NCI-H524 (cell line): ENCODE results near the gene OLFM1.

Experiments
- DNase-seq, 2 experiments: peaks; one replicate each; lab custom pipeline; 2025; lab: John Stamatoyannopoulos, UW

Gene OLFM1

DNA sequence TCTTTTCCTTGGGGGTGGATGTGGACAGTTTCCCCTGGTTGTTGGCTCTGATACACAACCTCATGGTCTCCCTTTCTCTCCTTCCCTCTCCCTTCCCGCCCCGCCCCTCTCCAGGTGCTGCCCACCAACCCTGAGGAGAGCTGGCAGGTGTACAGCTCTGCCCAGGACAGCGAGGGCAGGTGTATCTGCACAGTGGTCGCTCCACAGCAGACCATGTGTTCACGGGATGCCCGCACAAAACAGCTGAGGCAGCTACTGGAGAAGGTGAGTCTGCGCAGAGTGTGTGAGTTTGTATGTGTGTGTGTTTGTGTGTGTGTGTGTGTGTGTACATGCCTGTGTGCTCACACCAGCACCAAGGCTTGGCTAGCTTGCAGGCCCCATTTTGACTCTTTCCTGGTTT is 2.6 kb downstream of the OLFM1 start:
- no peak for DNase-seq

DNA sequence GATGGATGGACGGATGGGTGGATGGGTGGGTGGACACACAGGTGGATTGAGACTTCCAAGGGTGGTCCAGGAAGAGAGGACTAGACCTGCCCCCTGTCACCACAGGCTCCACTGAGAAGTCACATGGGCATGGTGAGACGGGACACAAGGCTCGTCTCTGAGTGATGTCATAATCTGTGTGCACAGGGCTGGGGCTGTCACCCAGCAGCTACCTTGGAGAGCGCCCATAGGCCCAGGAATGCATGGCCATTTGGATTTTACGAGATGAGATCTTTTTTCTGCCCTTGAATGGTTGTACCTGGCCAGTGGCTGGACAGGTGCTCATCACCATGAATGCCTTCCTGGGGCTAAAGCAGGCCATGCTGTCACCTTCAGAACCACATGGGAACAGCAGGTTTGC is 3.1 kb downstream of the OLFM1 start:
- DNase-seq, result no peak

DNA sequence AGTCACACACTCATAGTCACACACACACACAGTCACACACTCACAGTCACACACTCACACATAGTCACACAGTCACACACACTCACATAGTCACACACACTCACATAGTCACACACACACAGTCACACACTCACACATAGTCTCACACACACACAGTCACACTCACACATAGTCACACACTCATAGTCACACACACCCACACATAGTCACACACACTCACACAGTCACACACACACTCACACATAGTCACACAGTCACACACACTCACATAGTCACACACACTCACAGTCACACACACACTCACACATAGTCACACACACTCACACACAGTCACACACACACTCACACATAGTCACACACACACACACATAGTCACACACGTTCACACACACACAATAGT is 4.1 kb downstream of the OLFM1 start:
- DNase-seq, result no peak

DNA sequence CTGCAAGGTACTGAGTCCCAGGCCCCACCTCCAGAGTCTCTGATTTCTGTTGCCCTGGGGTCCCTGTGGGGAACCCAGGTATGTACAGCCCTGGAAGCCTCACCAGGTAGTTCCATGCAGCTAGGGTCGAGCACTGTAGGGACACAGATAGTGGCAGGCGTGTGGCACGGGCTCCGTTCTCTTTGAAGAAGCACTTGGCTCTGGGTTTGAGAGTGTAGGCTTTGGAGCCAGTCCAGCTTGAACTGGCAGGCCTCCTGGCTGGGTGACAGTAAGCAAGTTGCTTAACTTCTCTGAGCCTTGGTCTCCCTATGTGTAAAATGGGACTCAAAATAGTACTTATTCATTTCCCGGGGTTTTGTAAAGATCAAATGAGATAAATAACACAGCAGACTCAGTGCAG is 5.6 kb downstream of the OLFM1 start:
- DNase-seq, result no peak

DNA sequence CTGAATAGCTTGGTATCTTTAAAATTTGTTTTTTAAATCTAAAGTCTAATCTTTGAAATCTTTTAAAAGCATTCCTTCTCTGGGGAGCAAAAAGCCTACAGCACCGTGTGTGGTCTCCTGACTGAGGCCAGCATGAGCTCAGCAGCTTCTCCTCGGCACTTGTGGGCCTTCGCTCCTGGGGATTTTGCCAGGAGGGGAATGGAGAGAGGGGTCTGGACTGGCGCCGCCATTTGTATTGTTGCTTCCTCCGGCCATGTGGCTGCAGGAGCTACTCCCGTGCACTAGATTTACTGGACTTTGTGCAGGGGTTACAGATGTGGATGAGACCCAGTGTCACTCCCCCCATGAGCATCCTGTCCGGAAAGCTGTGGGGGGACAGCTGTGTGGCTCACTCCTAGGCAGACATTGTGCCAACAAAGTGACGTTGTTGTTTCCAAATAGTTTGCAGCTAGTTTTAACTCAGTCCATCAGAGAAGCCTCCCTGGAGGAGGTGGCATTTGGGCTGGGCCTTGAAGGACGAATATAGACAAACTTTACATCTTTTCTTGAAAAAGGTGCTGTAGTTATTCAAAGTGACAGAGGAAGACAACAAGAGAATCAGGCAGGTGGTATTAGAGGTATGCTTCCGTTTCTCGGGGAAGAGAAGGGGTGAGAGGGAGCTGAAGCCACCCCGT is 6.6 kb downstream of the OLFM1 start:
- DNase-seq, result no peak

DNA sequence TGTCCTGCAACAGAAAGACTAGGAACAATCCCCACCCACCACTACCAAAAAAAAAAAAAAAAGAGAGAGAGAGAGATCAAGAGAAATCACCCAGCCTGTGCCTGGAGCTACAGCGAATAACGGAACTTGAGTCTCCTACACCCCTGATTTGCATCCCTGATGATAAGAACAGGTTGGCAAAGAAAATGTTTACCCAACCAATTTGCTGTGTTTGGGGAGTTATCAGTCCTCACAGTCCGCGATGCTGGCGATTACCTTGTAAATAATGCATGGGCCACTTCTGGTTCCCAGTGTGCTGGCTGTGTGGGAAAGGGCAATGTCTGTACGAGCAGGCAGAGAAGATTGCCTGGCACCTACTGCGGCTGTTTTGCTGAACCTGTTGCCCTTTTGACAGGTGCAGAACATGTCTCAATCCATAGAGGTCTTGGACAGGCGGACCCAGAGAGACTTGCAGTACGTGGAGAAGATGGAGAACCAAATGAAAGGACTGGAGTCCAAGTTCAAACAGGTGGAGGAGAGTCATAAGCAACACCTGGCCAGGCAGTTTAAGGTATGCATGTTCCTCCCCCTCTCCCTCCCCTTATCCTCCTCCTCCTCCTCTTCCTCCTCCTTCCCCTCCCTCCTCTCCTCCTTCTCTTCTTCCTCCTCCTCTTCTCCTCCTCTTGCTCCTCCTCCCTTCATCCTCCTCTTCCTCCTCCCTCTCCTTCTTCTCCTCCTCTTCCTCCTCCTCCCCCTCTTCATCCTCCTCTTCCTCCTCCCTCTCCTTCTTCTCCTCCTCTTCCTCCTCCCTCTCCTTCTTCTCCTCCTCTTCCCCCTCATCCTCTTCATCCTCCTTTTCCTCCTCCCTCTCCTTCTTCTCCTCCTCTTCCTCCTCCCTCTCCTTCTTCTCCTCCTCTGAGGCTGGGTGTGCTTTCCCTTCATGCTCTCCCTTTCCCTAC is 8.3 kb downstream of the OLFM1 start:
- no peak for DNase-seq

DNA sequence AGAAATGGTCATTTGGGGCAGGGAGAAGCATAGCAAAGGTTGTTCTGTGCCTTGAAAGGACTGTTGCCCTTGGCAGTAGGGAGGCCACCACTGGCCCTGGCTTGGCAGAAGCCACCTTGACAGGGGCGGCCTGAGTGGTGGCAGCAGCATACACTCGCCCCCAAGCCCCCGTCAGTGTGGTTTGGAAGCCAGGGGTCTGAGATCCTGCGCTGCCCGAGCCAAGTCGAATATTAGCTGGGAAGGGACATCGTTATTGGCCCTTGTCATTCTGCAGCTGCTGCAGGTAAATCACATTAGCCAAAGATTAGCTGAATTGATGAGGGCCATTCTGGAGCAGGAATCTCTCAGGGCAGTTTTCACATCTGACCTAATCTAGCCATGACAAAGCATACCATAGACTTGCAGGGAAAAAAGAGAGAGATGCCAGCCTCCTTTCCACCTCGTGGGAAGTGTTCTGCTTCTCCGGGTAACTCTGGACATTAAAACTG is 9.0 kb downstream of the OLFM1 start:
- no peak for DNase-seq

DNA sequence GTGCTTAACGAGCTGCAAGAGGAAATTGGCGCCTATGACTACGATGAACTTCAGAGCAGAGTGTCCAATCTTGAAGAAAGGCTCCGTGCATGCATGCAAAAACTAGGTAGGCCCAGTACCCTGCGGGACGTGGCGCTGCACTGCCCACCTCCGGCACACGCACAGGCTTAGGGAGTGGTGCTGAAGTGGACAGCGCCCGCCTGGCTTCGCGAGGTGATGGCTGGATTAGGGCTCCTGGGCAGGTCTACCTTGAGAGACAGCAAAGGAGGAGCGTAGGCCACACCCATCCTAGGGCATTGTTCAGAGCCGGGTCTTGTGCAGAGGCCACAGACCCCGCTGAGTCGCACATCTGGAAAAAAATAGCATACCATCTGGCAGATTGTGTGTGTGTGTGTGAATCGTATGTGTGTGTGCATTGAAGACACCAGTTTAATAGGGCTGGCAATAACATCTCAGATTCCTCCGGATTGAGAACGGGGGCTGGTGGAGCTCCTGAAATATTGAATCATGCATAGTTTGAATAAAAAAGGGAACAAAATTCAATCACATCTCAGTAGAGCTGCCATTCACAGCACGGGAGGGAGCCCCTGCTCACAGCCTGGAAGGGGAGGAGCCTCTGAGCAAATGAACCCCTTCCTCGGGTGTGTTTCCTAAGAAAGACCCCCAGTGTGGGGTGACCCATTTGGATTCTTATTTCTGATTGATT is 11.1 kb downstream of the OLFM1 start:
- peak; percentile 41 to 86 for DNase-seq

DNA sequence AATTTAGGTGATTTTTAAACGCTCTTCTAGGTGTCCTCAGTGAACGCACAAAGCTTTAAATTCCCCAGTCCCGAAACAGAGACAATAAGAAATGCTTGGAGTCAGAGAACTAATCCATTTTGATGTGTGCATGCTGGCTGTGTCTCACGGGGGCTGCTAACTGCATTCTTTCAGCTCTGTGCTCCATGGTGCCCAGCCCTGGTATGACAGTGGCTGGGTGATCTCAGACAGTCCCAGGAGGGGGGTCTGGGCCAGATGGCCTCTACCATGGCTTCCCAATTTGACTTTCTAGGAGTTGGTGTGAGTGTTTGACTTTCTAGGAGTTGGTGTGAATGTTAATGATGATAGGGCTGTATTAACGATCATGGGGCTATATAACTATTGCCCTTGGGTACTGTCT is 12.1 kb downstream of the OLFM1 start:
- DNase-seq, result peak; percentile 20 to 61

DNA sequence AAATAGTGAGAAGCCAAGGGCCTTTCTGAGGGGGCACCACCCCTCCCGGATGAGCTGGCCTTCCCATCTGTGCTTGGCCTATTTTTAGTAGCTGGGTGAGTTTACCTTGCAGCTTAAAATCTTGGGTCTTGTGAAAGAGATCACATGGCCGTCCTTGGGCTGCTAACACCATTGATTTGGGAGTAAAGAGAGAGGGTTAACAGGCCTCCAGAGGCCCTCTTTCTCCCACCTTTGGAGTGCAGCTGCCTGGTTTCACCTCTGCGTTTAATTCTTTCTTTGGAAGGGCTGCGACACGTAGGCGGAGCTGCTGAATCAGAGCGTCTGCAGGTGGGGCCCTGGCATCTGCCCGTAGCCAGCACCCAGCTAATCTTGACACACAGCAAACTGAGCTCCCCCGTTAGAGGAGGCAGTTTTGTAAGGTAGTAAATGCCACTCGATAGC is 12.8 kb downstream of the OLFM1 start:
- peak; percentile 81 to 95 for DNase-seq

DNA sequence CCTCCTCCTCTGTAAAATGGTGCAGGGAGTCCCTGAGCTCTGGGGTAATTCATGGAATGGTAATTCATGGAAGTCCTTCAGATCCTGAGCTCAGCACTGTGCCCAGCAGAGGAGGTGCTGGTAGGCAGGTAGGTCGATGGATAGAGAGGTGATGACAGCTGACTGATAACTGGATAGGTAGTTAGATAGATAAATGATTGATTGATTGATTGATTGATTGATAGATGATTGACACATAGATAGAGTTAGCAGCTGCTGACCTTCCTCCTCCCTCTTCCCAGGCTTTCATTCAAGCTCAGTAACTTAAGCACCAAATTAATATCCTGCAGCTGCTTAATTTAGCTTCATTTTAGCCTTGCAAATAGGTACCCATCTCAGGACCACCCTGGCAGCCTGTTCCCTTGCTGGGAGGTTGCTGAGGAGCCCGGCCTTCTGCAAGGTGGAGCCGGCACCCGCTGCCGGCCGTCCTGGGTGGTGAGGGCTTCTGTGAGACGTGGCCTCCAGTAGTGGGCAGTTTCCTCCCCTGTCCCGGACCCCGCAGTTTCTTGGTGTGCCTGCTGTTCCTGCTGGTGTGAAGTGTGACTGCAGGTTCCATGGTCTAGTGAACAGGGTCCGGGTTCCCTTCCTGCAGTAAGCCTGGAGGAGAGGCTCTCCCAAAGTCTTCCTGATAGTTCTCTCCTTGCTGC is 13.4 kb downstream of the OLFM1 start:
- DNase-seq, result no peak

DNA sequence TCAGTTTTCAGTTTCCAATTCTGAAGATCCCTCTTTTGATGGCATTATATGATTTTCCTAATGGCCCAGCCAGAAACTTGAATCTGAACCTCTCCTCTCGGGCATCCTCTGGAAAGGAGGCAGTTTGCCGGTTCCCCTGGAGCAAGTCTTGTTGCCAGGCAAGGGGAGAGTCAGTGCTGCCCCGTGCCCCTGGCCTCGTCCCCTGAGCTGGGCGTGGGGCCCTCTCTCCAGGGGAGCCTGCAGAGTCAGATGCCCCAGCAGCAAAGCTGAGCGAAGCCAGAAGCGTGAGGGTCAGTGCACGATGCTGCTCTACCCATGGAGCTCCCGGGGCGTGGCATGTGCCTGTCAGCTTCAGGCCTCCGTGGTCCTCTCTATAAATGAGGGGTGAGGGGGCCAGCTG is 14.0 kb downstream of the OLFM1 start:
- no peak for DNase-seq

DNA sequence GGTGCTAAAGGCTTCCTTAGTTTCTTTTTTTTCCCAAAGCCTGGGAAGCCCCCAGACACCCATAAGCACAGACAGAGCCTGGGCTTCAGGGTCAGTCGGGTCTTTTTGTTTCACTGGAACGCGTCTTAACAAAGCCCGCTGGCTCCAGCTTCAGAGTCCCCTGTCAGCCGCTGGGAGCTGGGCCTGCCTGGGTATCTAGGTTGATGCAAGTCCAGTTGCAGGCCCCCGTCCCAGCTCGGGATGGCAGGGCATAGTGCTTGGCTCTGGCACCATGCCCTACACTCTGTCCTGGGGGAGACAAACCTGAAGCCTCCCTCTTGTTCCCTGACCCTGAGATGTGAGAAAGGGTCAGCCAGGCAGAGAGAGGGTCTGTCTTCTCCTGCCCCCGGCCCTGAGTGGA is 14.5 kb downstream of the OLFM1 start:
- DNase-seq, result no peak

DNA sequence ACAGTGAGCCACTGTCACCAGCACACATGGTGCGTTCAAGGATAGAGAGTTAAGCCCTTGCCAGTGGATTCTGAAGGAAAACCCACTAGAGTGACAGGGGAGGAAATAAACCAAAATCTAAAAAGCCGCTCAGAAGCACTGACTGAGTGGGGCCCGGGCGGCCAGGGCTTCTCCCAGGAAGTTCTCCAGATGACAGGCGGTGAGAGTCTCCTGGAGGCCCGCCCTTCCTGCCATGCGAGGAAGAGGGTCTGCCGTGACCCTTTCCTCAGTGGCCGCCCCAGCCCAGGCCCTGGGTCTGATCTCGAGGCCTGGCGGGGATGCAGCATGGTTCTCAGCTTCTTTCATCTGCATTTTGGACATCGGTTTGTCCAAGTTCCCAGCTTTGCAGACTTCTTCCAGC is 14.9 kb downstream of the OLFM1 start:
- DNase-seq, result no peak

DNA sequence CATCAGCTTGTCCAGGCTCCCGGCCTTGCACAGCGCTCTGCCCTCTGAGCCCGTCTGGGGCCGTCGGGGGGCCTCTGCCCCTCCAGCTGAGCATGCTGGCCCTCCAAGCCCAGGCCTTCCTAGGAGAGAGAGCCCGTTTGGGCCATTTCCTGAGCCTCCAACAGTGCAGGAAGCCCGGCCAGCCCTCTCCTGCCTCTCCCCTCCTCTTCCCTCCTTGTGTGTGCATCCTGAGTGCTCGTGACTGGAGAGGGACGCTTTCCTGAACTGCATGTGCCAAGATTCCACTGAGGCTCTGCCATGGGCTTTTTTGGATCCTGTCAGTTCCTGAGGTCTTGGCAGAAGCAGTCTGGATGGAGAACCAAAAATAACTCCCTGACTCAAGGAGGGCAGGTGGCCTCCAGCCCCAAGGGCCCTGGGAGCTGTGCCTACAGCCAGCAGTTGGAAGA is 15.6 kb downstream of the OLFM1 start:
- DNase-seq, result no peak

DNA sequence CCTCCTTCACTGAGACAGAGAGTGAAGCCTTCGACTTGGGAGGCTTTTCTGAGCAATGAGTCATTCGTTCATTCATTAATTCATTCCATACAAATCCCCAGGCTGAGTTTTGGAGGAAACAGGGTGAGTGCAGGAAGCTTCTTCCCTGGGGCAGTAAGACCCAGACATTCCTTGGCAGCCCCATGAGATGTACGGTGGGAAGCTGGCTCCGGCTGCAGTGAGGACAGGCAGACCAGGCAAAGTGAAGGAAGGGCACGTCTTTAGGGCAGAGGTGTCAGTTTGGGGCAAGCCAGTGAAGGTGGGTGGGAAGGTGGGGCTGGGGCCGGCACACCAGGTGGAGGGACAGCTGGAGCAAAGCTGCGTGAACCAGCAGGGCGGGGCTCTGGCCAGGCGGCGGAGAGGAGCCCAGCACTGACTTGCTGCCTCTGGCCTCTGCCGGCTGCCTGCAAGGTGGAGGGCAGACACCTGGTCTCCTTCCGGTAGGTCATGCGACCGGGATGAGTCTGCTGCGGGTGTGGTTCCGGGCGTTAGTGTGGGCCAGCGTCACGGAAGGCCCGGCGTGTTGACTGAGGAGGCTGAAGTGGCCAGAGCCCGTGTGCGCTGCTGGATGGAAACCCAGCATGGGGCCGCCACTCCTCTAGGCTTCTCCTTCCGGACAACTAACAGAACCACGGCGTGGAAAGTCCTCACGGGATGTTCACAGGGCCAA is 16.6 kb downstream of the OLFM1 start:
- DNase-seq, result no peak

DNA sequence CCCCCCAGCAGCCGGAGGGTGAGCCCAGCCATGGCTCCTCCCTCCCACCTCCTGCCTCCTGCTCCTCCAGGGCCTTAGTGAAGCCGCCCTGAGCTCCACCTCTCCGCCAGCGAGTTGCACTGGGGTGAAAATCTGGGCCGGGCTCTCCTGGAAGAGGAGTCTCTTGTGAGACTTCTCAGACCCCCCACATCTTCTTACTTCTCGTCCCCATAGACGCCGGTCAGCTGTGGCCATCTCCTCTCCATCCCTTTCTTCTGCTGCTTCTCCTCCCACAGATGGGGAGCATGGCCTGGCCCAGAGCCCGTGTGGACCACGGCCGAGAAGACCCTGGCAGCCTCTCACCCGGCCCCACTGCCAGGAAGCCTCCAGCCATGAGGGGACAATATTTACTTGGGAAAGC is 17.3 kb downstream of the OLFM1 start:
- DNase-seq, result no peak

DNA sequence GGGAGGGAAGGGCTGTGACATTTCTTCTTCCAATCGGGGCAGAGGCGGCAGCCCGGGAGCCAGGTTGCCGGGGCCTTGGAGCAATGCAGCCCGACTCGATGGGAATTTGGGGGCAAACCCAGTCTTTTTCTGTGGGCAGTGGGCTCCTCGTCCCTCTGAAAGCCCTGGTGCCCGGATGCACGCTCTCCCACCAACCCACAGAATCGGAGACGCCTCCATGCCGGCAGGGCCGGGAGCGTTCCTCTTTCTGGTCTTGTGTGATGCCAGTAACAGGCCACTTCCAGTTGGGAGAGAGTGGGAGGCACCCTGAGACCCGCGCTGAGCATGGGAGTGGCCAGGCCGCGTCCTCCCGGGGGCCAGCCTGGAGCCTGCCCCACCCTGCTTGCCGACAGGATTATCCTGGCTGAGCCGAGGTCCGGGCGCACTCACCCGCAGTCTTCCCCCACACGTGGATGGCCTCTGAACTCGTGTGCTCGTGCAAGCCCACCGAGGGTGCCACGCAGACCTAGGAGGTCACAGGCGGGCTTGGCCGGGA is 17.8 kb downstream of the OLFM1 start:
- no peak for DNase-seq

DNA sequence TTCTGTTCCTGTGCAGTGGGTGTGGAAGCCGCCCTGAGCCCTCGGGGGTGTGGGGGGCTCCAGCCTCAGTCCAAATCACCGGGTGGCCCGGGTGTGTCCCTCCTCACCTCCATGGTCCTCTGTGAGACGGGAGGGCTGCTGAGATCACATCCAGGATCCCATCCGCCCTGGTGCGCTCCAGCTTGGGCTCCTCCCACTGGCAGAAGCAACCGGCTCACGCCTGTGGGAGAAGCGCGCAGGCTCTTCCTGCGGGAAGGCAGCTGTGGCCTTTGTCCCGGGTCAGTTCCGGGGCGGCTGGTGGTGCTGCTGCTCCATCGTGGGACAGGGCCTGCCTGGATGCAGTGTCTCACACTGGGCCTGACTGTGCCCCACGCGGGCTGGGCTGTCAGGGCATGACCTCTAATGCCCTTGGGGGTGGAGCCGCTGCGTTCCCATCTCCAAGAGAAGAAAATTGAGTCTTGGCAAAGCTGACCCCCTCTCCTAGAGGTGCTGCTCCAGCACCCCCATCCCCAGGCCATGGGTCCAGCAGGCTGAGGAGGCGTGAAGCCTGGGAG is 18.5 kb downstream of the OLFM1 start:
- DNase-seq, result no peak

DNA sequence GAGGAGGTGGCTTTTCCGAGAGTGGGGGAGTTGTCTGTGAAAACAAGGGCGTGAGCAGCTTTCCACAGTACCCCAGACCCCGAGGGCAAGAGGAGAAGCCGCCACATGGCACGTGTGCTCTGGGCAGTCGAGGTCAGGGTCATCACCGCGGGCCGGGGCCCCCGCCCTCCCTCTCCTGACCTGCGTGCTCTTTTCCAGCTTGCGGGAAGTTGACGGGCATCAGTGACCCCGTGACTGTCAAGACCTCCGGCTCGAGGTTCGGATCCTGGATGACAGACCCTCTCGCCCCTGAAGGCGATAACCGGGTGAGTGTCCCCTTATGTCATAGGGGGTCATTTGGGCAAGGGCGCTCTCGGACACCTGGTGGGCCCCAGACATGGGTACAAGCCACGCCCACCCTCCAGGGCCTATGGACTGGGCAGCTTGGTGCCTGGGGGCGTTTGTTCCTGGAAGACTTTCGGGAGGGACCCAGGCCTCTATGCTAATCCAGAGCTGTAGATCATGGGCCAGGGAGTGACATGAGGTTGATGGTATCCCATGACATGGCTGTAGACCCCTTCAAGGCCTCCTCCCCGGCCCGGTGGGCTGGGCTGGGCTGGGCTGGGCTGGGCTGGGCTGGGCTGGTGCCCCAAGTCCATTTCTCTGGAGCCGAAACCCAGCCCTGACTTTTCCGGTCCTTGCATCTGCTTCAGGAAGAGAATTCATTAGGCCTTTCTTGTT is 19.2 kb downstream of the OLFM1 start:
- DNase-seq, result no peak
